HG03469 (cell line): ENCODE results near the gene PSD.

Source experiments
- ATAC-seq: cut with Tn5 transposase; IDR thresholded peaks from one replicate; pipeline ENCODE4 v1.9.1; 2021; ENCODE audit warnings: mild to moderate bottlenecking, moderate library complexity, moderate number of reproducible peaks; ENCODE audit not compliant: unreplicated experiment

PSD gene

GRCh38 chr10:102405632-102406031 lies 13.0 kb downstream of the PSD start:
- ATAC-seq = no peak

- ATAC-seq = no peak
These were observed 13.4 kb downstream of the PSD start for GRCh38 chr10:102405108-102405571.

GRCh38 chr10:102404361-102405107 lies 14.1 kb downstream of the PSD start:
- ATAC-seq = no peak

- ATAC-seq = no peak
These were observed 15.5 kb downstream of the PSD start for GRCh38 chr10:102403115-102403514.

GRCh38 chr10:102402512-102402896 lies 16.1 kb downstream of the PSD start:
- ATAC-seq = no peak

- no peak for ATAC-seq
These were observed 16.7 kb downstream of the PSD start for GRCh38 chr10:102401735-102402511.

GRCh38 chr10:102401342-102401654 lies 17.3 kb downstream of the PSD start:
- no peak for ATAC-seq

GRCh38 chr10:102400598-102401341 lies 17.8 kb downstream of the PSD start:
- ATAC-seq = no peak

- ATAC-seq = no peak
These were observed 18.5 kb downstream of the PSD start for GRCh38 chr10:102400076-102400475.

- peak; percentile 29 for ATAC-seq
These were observed 19.2 kb downstream of the PSD start for GRCh38 chr10:102399217-102400021.

- ATAC-seq = no peak
These were observed 20.2 kb downstream of the PSD start for GRCh38 chr10:102398172-102399020.

- no peak for ATAC-seq
These were observed 21.1 kb downstream of the PSD start for GRCh38 chr10:102397222-102398171.

GRCh38 chr10:102396730-102397151 lies 21.8 kb downstream of the PSD start:
- ATAC-seq = no peak

- ATAC-seq = no peak
These were observed 22.3 kb downstream of the PSD start for GRCh38 chr10:102396317-102396650.

GRCh38 chr10:102395400-102396316 lies 22.9 kb downstream of the PSD start, which contains the start of gene NFKB2:
Gene NFKB2 (plus strand): TSS chr10:102395705. CDS start chr10:102395960, 255 bp downstream.
- ATAC-seq = no peak

- no peak for ATAC-seq
These were observed 23.7 kb downstream of the PSD start for GRCh38 chr10:102394801-102395399.

- peak; percentile 56 for ATAC-seq
These were observed 24.3 kb downstream of the PSD start for GRCh38 chr10:102394079-102394800.
